PC-3 (cell line): ENCODE data around the gene MLYCD. TPM values are rescaled to one million over a fixed set of nuclear protein-coding genes. Genes with fewer than 3 reads are reported as not detected.

Source experiments
- ATAC-seq: fragments of 200-7000 bp; cut with Tn5 transposase; 2 replicates; pipeline ENCODE4 v1.9.1; 2020; ENCODE audit warnings: mild to moderate bottlenecking, moderate library complexity
- BruUV-seq: library from RNA; stranded (reverse); fragments of 400-500 nt; replicated peaks from 2 replicates; lab custom pipeline; 2021; lab: Mats Ljungman, UMichigan
- CTCF ChIA-PET: fragments of 300-600 bp; sonication (Branson Sonifier 250); formaldehyde crosslinking; loops from one replicate; lab custom pipeline; 2022; ENCODE audit warnings: antibody characterized with exemption; lab: Charles Lee
- POLR2A ChIA-PET: fragments of 300-600 bp; sonication (Branson Sonifier 250); formaldehyde crosslinking; loops from one replicate; lab custom pipeline; 2022; ENCODE audit warnings: antibody characterized with exemption; ENCODE audit not compliant: unreplicated experiment; lab: Charles Lee
- DNase-seq: peaks from one replicate; pipeline ENCODE4 v3.0.0-alpha.2; 2015
- H2AFZ ChIP-seq: fragments of 300-600 bp; sonication (generic); 2 replicates; pipeline ENCODE4 v1.6.0; 2016; ENCODE audit warnings: antibody characterized with exemption, low read length
- H3F3A ChIP-seq: fragments of 300-600 bp; sonication (generic); one replicate; pipeline ENCODE4 v1.6.0; 2017; ENCODE audit warnings: antibody characterized with exemption, low read length, control low read depth, mild to moderate bottlenecking; ENCODE audit not compliant: unreplicated experiment
- H3K27ac ChIP-seq: fragments of 300-600 bp; sonication (generic); 2 replicates; pipeline ENCODE4 v1.5.1; 2016; ENCODE audit warnings: mild to moderate bottlenecking, low read length
- H3K27me3 ChIP-seq: fragments of 300-600 bp; sonication (generic); 2 replicates; pipeline ENCODE4 v1.6.1; 2016; ENCODE audit warnings: low read length, mixed read lengths
- H3K36me3 ChIP-seq: fragments of 300-600 bp; sonication (generic); 2 replicates; pipeline ENCODE4 v1.6.1; 2016; ENCODE audit warnings: low read depth, mixed run types, low read length, mixed read lengths
- H3K4me1 ChIP-seq: fragments of 300-600 bp; sonication (generic); 2 replicates; pipeline ENCODE4 v1.5.1; 2016; ENCODE audit warnings: low read length; ENCODE audit not compliant: insufficient read depth
- H3K4me2 ChIP-seq: fragments of 300-600 bp; sonication (generic); 2 replicates; pipeline ENCODE4 v1.6.0; 2016; ENCODE audit warnings: low read length
- H3K4me3 ChIP-seq: fragments of 300-600 bp; sonication (generic); 2 replicates; pipeline ENCODE4 v1.5.1; 2016; ENCODE audit warnings: mild to moderate bottlenecking, low read length, mixed read lengths
- H3K79me2 ChIP-seq: fragments of 300-600 bp; sonication (generic); 2 replicates; pipeline ENCODE4 v1.6.1; 2017; ENCODE audit warnings: low read length, mixed read lengths
- H3K9ac ChIP-seq: fragments of 300-600 bp; sonication (generic); 2 replicates; pipeline ENCODE4 v1.6.0; 2016; ENCODE audit warnings: mild to moderate bottlenecking, low read length
- H3K9me2 ChIP-seq: fragments of 300-600 bp; sonication (generic); replicated peaks from 2 replicates; pipeline ENCODE4 v1.6.1; 2016; ENCODE audit warnings: mixed run types, low read length, mixed read lengths
- H3K9me3 ChIP-seq: fragments of 300-600 bp; sonication (generic); 2 replicates; pipeline ENCODE4 v1.6.1; 2016; ENCODE audit warnings: low read length, mixed read lengths
- H4K20me1 ChIP-seq: fragments of 300-600 bp; sonication (generic); 2 replicates; pipeline ENCODE4 v1.6.1; 2016; ENCODE audit warnings: low read length, mixed read lengths
- CTCF ChIP-seq: fragments of 300-600 bp; sonication (generic); conservative IDR thresholded peaks from 2 replicates; pipeline ENCODE4 v1.5.1; 2017; ENCODE audit warnings: antibody characterized with exemption, low read depth, mild to moderate bottlenecking, low read length
- EZH2 ChIP-seq: fragments of 300-600 bp; sonication (generic); IDR thresholded peaks from one replicate; pipeline ENCODE4 v1.6.1; 2017; ENCODE audit warnings: antibody characterized with exemption, mild to moderate bottlenecking, low read length; ENCODE audit not compliant: unreplicated experiment
- EZH2phosphoT487 ChIP-seq: fragments of 300-600 bp; sonication (generic); IDR thresholded peaks from 2 replicates; pipeline ENCODE4 v1.6.1; 2018; ENCODE audit warnings: mild to moderate bottlenecking, antibody characterized with exemption, low read length, borderline replicate concordance
- intact Hi-C: fragments of 100-400 bp; cut with micrococcal nuclease; formaldehyde crosslinking; loops from 2 replicates; pipeline ENCODE4 v1.9.0; 2023
- total RNA-seq: library from RNA; depleted of rRNA; stranded (reverse); fragments of >200 nt; gene quantifications from 2 replicates; pipeline ENCODE4 v1.2.3, GENCODE V29; 2014

Gene MLYCD
- total RNA-seq, 1 experiment from 2014 or later: 0.95 TPM

- Histone ChIP-seq H3K4me1 (no peaks in the 10 kb centered on the region), H3K79me2 (no peaks in the 10 kb centered on the region), H3K9me2 (no peaks in the 10 kb centered on the region), H3K4me3 (no peak overlapping the region), H3F3A (no peaks in the 10 kb centered on the region), H3K27ac (no peak overlapping the region), H3K9me3 (no peaks in the 10 kb centered on the region), H2AFZ (no peak overlapping the region), H3K27me3 (no peaks in the 10 kb centered on the region), H3K9ac (no peak overlapping the region), H4K20me1 (no peaks in the 10 kb centered on the region), H3K36me3 (no peaks in the 10 kb centered on the region), H3K4me2 (no peak overlapping the region)
- intact Hi-C loops: no loop called here
- POLR2A ChIA-PET: no interaction called here
- BruUV-seq: no TSS peak
- DNase-seq (no peak), ATAC-seq (no peak)
- no peak for TF ChIP-seq EZH2phosphoT487
- TF ChIP-seq CTCF: no peak
- no peak for TF ChIP-seq EZH2
- CTCF ChIA-PET: no interaction called here
Measured at GRCh38 chr16:83973077-83973476, 74.2 kb downstream of the MLYCD start.

- Histone ChIP-seq H3K9ac (no peak overlapping the region), H3K36me3 (no peaks in the 10 kb centered on the region), H3K9me3 (no peaks in the 10 kb centered on the region), H3K79me2 (no peaks in the 10 kb centered on the region), H3K4me3 (no peak overlapping the region), H3K4me2 (no peak overlapping the region), H3K27me3 (no peaks in the 10 kb centered on the region), H3K27ac (no peak overlapping the region), H3F3A (no peaks in the 10 kb centered on the region), H3K9me2 (no peaks in the 10 kb centered on the region), H4K20me1 (no peaks in the 10 kb centered on the region), H2AFZ (no peak overlapping the region), H3K4me1 (no peaks in the 10 kb centered on the region)
- ATAC-seq: no peak
- no TSS peak for BruUV-seq
- CTCF ChIA-PET: no interaction called here
- intact Hi-C loops: no loop called here
- no peak for DNase-seq
- POLR2A ChIA-PET: no interaction called here
- TF ChIP-seq EZH2: no peak
- no peak for TF ChIP-seq EZH2phosphoT487
- no peak for TF ChIP-seq CTCF
Measured at GRCh38 chr16:83973581-83974385, 74.9 kb downstream of the MLYCD start.

GRCh38 chr16:83974475-83974874 lies 75.6 kb downstream of the MLYCD start:
- no peak for TF ChIP-seq CTCF
- no peak for TF ChIP-seq EZH2
- no peak for TF ChIP-seq EZH2phosphoT487
- intact Hi-C loops: no loop called here
- H4K20me1 ChIP-seq: no peaks in the 10 kb centered on the region
- CTCF ChIA-PET: no interaction called here
- no peak overlapping the region for H3K4me2 ChIP-seq
- H3K9me3 ChIP-seq: no peaks in the 10 kb centered on the region
- H3K36me3 ChIP-seq: no peaks in the 10 kb centered on the region
- ATAC-seq (no peak), DNase-seq (no peak)
- H3K9me2 ChIP-seq: no peaks in the 10 kb centered on the region
- no peak overlapping the region for H3K4me3 ChIP-seq
- no TSS peak for BruUV-seq
- no peak overlapping the region for H3K9ac ChIP-seq
- no peak overlapping the region for H2AFZ ChIP-seq
- H3K27me3 ChIP-seq: no peaks in the 10 kb centered on the region
- H3K4me1 ChIP-seq: no peaks in the 10 kb centered on the region
- H3F3A ChIP-seq: no peaks in the 10 kb centered on the region
- POLR2A ChIA-PET: no interaction called here
- no peak overlapping the region for H3K27ac ChIP-seq
- H3K79me2 ChIP-seq: no peaks in the 10 kb centered on the region
